GM19397 (cell line): ENCODE data around the gene CCND3.

Experiments
- ATAC-seq: cut with Tn5 transposase; IDR thresholded peaks from one replicate; pipeline ENCODE4 v1.9.1; 2021; ENCODE audit warnings: mild to moderate bottlenecking, moderate library complexity; ENCODE audit not compliant: unreplicated experiment

CCND3 gene

GRCh38 chr6:41941280-41942066 lies at the start of gene CCND3:
TSS of gene CCND3 (minus strand) at chr6:41941808. CDS start at chr6:41941649, 159 bp downstream.
- ATAC-seq, result peak; percentile 90

GRCh38 chr6:41986339-41986738 lies 44.7 kb upstream of the CCND3 start:
- no peak for ATAC-seq

- no peak for ATAC-seq
Measured at GRCh38 chr6:41984623-41985022, 43.0 kb upstream of the CCND3 start.

- ATAC-seq, result no peak
Measured at GRCh38 chr6:41976794-41977484, 35.3 kb upstream of the CCND3 start.

- ATAC-seq, result no peak
Measured at GRCh38 chr6:41975276-41975675, 33.7 kb upstream of the CCND3 start.

GRCh38 chr6:41974281-41974825 lies 32.7 kb upstream of the CCND3 start:
- no peak for ATAC-seq

- no peak for ATAC-seq
Measured at GRCh38 chr6:41972826-41973225, 31.2 kb upstream of the CCND3 start.

GRCh38 chr6:41970436-41970846 lies 28.8 kb upstream of the CCND3 start:
- ATAC-seq, result no peak

- no peak for ATAC-seq
Measured at GRCh38 chr6:41967312-41968287, 26.0 kb upstream of the CCND3 start.

- ATAC-seq, result no peak
Measured at GRCh38 chr6:41966961-41967311, 25.3 kb upstream of the CCND3 start.

- ATAC-seq, result no peak
Measured at GRCh38 chr6:41966214-41966920, 24.8 kb upstream of the CCND3 start.

- ATAC-seq, result no peak
Measured at GRCh38 chr6:41965429-41966213, 24.0 kb upstream of the CCND3 start.

- ATAC-seq, result no peak
Measured at GRCh38 chr6:41964201-41964887, 22.7 kb upstream of the CCND3 start.

- no peak for ATAC-seq
Measured at GRCh38 chr6:41963371-41963770, 21.8 kb upstream of the CCND3 start.

- ATAC-seq, result no peak
Measured at GRCh38 chr6:41960028-41960427, 18.4 kb upstream of the CCND3 start.

- no peak for ATAC-seq
Measured at GRCh38 chr6:41958022-41958856, 16.6 kb upstream of the CCND3 start.

- no peak for ATAC-seq
Measured at GRCh38 chr6:41957117-41957516, 15.5 kb upstream of the CCND3 start.

GRCh38 chr6:41955412-41955811 lies 13.8 kb upstream of the CCND3 start:
- no peak for ATAC-seq
